ENCODE results near the gene ITPR2.

DNA sequence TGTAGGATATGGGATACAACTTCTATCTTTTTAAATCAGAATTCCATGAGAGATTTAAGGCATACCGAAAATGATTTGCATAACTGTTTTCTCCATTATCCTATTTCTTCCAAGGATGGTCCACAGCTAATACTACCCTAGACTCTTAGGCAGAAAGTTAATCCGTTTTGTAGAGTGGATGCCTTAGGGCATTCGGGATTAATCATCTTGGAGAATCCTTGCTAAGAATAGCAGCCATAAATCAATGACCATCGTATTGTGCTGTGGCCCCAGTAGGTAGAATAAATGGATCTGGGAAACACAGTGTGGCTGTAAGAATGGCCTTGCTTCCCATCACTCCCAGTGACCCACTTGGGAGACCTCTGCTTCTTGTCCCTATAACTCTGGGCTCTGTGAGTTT is 538.0 kb downstream of the ITPR2 start:
- TF ChIP-seq POLR2AphosphoS5 (IDR thresholded peaks at IDR 0.05; ENCODE audit: low read depth, low read length) (no peak), POLR2A (IDR thresholded peaks at IDR 0.05; ENCODE audit: low read depth, low read length) (no peak)

Data from GM12892 (cell line).